ENCODE data around the gene CASP14.

DNA sequence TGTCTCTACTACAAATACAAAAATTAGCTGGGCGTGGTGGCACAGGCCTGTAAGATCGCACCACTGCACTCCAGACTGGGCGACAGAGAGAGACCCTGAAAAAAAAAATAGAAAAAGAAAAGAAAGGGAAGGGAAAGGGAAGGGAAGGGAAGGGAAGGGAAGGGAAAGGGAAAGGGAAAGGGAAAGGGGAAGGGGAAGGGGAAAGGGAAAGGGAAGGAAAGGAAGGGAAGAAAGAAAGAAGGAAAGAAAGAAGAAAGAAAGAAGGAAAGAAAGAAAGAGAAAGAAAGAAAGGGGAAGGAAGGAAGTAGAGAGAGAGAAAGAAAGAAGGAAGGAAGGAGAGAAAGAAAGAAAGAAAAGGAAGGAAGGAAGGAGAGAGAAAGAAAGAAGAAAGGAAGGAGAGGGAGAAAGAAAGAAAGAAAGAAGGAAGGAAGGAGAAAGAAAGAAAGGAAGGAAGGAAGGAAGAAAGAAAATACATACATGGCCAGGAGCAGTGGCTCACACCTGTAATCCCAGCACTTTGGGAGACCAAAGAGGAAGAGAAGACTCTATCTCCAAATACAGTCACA, 49.8 kb downstream of the CASP14 start:
- TF ChIP-seq, protein P1, sequence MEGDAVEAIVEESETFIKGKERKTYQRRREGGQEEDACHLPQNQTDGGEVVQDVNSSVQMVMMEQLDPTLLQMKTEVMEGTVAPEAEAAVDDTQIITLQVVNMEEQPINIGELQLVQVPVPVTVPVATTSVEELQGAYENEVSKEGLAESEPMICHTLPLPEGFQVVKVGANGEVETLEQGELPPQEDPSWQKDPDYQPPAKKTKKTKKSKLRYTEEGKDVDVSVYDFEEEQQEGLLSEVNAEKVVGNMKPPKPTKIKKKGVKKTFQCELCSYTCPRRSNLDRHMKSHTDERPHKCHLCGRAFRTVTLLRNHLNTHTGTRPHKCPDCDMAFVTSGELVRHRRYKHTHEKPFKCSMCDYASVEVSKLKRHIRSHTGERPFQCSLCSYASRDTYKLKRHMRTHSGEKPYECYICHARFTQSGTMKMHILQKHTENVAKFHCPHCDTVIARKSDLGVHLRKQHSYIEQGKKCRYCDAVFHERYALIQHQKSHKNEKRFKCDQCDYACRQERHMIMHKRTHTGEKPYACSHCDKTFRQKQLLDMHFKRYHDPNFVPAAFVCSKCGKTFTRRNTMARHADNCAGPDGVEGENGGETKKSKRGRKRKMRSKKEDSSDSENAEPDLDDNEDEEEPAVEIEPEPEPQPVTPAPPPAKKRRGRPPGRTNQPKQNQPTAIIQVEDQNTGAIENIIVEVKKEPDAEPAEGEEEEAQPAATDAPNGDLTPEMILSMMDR (conservative IDR thresholded peaks at IDR 0.05) = no peak
- no peak for TF ChIP-seq ZFX (IDR thresholded peaks at IDR 0.05)

Measured in C4-2B (cell line).